ENCODE results near the gene TEDC2. TPM values are rescaled to one million over a fixed set of nuclear protein-coding genes. Genes with fewer than 3 reads are reported as not detected.

The TEDC2 gene
- total and polyA plus RNA-seq, 10 of the 15 experiments (the other 5 are each of a cell fraction or from before 2014, with no cell fraction given) = 0.23 to 47.9 (median 19.1) TPM

DNA sequence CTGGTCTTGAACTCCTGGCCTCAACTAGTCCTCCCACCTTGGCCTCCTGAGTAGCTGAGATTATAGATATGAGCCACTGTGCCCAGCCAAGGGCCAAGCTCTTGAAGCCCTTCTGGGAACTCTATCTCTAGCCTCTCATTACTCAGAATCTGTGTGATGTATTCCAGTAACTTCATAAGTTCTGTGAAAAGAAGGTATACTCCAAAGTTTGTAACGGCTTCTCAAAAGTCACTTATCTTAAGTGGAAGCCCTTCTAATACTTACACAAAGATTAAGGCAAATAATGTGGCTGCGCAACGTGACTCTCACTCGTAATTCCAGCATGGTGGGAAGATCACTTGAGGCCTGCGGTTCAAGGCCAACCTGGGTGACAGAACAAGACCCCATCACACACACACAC, 34.7 kb downstream of the TEDC2 start (continued):
- no peak for TF ChIP-seq MEF2B (IDR thresholded peaks at IDR 0.05; ENCODE audit: partially characterized antibody, poor library complexity, severe bottlenecking)
- TF ChIP-seq MEF2A (IDR thresholded peaks at IDR 0.05; ENCODE audit: insufficient read depth, low read depth, low read length) = no peak
- TF ChIP-seq MXI1 (IDR thresholded peaks at IDR 0.05; ENCODE audit: low read depth, low read length) = no peak
- TF ChIP-seq NFXL1 (IDR thresholded peaks at IDR 0.05; ENCODE audit: borderline replicate concordance) = no peak
- TF ChIP-seq ZNF207 (IDR thresholded peaks at IDR 0.05; ENCODE audit: borderline replicate concordance) = no peak
- no peak for TF ChIP-seq CREM (IDR thresholded peaks at IDR 0.05; ENCODE audit: low read depth)
- no peak for TF ChIP-seq NR2F1 (conservative IDR thresholded peaks at IDR 0.05)
- TF ChIP-seq, protein P1, sequence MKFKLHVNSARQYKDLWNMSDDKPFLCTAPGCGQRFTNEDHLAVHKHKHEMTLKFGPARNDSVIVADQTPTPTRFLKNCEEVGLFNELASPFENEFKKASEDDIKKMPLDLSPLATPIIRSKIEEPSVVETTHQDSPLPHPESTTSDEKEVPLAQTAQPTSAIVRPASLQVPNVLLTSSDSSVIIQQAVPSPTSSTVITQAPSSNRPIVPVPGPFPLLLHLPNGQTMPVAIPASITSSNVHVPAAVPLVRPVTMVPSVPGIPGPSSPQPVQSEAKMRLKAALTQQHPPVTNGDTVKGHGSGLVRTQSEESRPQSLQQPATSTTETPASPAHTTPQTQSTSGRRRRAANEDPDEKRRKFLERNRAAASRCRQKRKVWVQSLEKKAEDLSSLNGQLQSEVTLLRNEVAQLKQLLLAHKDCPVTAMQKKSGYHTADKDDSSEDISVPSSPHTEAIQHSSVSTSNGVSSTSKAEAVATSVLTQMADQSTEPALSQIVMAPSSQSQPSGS (IDR thresholded peaks at IDR 0.05; ENCODE audit: low read length) = no peak
- TF ChIP-seq POLR2A (IDR thresholded peaks at IDR 0.05; ENCODE audit: low read depth, low read length) = no peak
- no peak for TF ChIP-seq RAD21 (IDR thresholded peaks at IDR 0.05; ENCODE audit: insufficient read depth, low read depth, low read length)

DNA sequence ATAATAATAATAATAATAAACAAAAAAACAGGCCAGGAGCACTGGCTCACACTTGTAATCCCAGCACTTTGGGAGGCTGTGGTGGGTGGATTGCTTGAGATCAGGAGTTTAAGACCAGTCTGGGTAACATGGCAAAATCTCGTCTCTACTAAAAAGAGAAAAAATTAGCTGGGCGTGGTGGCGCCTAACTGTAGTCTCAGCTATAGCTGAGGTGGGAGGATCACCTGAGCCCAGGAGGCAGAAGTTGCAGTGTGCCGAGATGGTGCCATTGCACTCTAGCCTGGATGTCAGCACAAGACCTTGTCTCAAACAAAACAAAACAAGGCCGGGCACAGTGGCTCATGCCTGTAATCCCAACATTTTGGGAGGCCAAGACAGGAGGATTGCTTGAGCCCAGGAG, 35.1 kb downstream of the TEDC2 start:
- no peak overlapping the region for H3K9ac ChIP-seq (ENCODE audit: control insufficient read depth, insufficient read depth, low read length)
- no peak for TF ChIP-seq YY1 (IDR thresholded peaks at IDR 0.05; ENCODE audit: low read depth, low read length)
- no peak for TF ChIP-seq TBL1XR1 (IDR thresholded peaks at IDR 0.05; ENCODE audit: low read depth, low read length)
- TF ChIP-seq SUPT20H (IDR thresholded peaks at IDR 0.05; ENCODE audit: borderline replicate concordance, control insufficient read depth, low read depth, low read length) = no peak
- no peak for TF ChIP-seq TCF3 (IDR thresholded peaks at IDR 0.05; ENCODE audit: borderline replicate concordance, insufficient read depth, low read depth, low read length)
- TF ChIP-seq, protein P2, sequence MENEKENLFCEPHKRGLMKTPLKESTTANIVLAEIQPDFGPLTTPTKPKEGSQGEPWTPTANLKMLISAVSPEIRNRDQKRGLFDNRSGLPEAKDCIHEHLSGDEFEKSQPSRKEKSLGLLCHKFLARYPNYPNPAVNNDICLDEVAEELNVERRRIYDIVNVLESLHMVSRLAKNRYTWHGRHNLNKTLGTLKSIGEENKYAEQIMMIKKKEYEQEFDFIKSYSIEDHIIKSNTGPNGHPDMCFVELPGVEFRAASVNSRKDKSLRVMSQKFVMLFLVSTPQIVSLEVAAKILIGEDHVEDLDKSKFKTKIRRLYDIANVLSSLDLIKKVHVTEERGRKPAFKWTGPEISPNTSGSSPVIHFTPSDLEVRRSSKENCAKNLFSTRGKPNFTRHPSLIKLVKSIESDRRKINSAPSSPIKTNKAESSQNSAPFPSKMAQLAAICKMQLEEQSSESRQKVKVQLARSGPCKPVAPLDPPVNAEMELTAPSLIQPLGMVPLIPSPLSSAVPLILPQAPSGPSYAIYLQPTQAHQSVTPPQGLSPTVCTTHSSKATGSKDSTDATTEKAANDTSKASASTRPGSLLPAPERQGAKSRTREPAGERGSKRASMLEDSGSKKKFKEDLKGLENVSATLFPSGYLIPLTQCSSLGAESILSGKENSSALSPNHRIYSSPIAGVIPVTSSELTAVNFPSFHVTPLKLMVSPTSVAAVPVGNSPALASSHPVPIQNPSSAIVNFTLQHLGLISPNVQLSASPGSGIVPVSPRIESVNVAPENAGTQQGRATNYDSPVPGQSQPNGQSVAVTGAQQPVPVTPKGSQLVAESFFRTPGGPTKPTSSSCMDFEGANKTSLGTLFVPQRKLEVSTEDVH (IDR thresholded peaks at IDR 0.05; ENCODE audit: low read depth, partially characterized antibody) = no peak
- H2AFZ ChIP-seq (ENCODE audit: control insufficient read depth, low read depth, low read length) = no peak overlapping the region
- intact Hi-C loops (cut with micrococcal nuclease; ENCODE audit: unreplicated experiment) (no loop called here), in situ Hi-C loops (cut with MboI) (loop anchor here (5.0 to 10.0 kb wide), 2 partner anchors 158 to 480 kb away; partner anchors contain the start of gene NPW)
- ChIA-PET SMC1A (ENCODE audit: uncharacterized antibody, unreplicated experiment) (no interaction called here), CTCF (interaction anchor here (1.1 kb wide), 1 partner anchor 10 kb away, joined by 3 read pairs; no protein-coding TSS in a partner anchor), POLR2A (no interaction called here), RAD21 (ENCODE audit: unreplicated experiment) (interaction anchor here (0.7 kb wide), 1 partner anchor 157 kb away, joined by 3 read pairs; no protein-coding TSS in a partner anchor)
- H3K27me3 ChIP-seq (replicated peaks in 1 of 2; ENCODE audit: control insufficient read depth in 2 of 2, insufficient read depth in 2 of 2, low read length in 1 of 2) = no peaks in the 10 kb centered on the region
- 78% methylated on average over 5 of the region's 5 CpGs for whole genome bisulfite sequencing (ENCODE audit: insufficient coverage, insufficient replicate concordance, low lambda C conversion rate, missing lambda C conversion rate)
- H3K4me2 ChIP-seq (ENCODE audit: control insufficient read depth, insufficient read depth) = no peak overlapping the region
- no peaks in the 10 kb centered on the region for H3K9me3 ChIP-seq (replicated peaks; ENCODE audit: control insufficient read depth, insufficient read depth, low read length)
- no peaks in the 10 kb centered on the region for H4K20me1 ChIP-seq (ENCODE audit: control insufficient read depth, insufficient read depth)
- H3K79me2 ChIP-seq (ENCODE audit: control insufficient read depth, insufficient read depth, low read length) = no peaks in the 10 kb centered on the region
- H3K4me3 ChIP-seq = no peak overlapping the region
- H3K36me3 ChIP-seq (ENCODE audit: control insufficient read depth in 2 of 2, insufficient read depth in 2 of 2, low read length in 1 of 2) = peaks cover 0 to 11% of the 10 kb centered on the region in 2 experiments; a peak in 2 of 4 replicates
- FAIRE-seq (no peak), DNase-seq (ENCODE audit: low read depth, low spot score) (no peak), ATAC-seq (no peak)
- BruUV-seq (replicated peaks) = no TSS peak
- no peak overlapping the region for H3K27ac ChIP-seq (ENCODE audit: control insufficient read depth, insufficient read depth)
- no peaks in the 10 kb centered on the region for H3K4me1 ChIP-seq (ENCODE audit: control insufficient read depth, insufficient read depth, low read length)

All from GM12878 (cell line).